Fibroblast of lung (primary cell): ENCODE results near the gene FBN1. TPM values are rescaled to one million over a fixed set of nuclear protein-coding genes. Genes with fewer than 3 reads are reported as not detected.

Experiments used
- DNase-seq, 2 donors: peaks; one replicate each; pipeline versions ENCODE4 v3.0.0 to v3.0.0-alpha.2; 2010; ENCODE audit warnings: low read depth in 2 of 2
- H2AFZ ChIP-seq: 2 replicates; pipeline ENCODE4 v1.5.1; 2012; ENCODE audit warnings: low read length, control low read depth, inconsistent platforms
- H3K27ac ChIP-seq: 2 replicates; pipeline ENCODE4 v1.5.1; 2011; ENCODE audit warnings: low read length, control low read depth; ENCODE audit not compliant: insufficient read depth
- H3K27me3 ChIP-seq: 2 replicates; pipeline ENCODE4 v1.5.1; 2011; ENCODE audit warnings: mild to moderate bottlenecking, low read length; ENCODE audit not compliant: control insufficient read depth, insufficient read depth
- H3K36me3 ChIP-seq: 2 replicates; pipeline ENCODE4 v1.5.1; 2011; ENCODE audit warnings: low read length; ENCODE audit not compliant: control insufficient read depth, insufficient read depth
- H3K4me1 ChIP-seq: 2 replicates; pipeline ENCODE4 v1.5.1; 2011; ENCODE audit warnings: low read length; ENCODE audit not compliant: control insufficient read depth, insufficient read depth; ENCODE audit errors: extremely low read depth
- H3K4me2 ChIP-seq: 2 replicates; pipeline ENCODE4 v1.5.1; 2011; ENCODE audit warnings: low read length, control low read depth; ENCODE audit not compliant: insufficient read depth; ENCODE audit errors: extremely low read depth
- H3K4me3 ChIP-seq, 4 experiments: fragments of 200-600 bp in 1 of 4; sonication (generic) in 1 of 4; replicated peaks in 1 of 4; 2 replicates each; pipeline ENCODE4 v1.5.1; 2011 to 2016; ENCODE audit warnings: low read length in 4 of 4, low read depth in 3 of 4, mild to moderate bottlenecking in 3 of 4, control low read depth in 2 of 4, inconsistent platforms in 1 of 4, mixed read lengths in 1 of 4; ENCODE audit not compliant: insufficient read depth in 1 of 4; ENCODE audit errors: control extremely low read depth in 1 of 4
- H3K79me2 ChIP-seq: 2 replicates; pipeline ENCODE4 v1.5.1; 2012; ENCODE audit warnings: mild to moderate bottlenecking, low read length, inconsistent platforms; ENCODE audit not compliant: control insufficient read depth, insufficient read depth
- H3K9ac ChIP-seq: 2 replicates; pipeline ENCODE4 v1.5.1; 2011; ENCODE audit warnings: mild to moderate bottlenecking, low read length, control low read depth; ENCODE audit not compliant: insufficient read depth
- H3K9me3 ChIP-seq: 2 replicates; pipeline ENCODE4 v1.5.1; 2012; ENCODE audit warnings: low read depth, low read length; ENCODE audit not compliant: control insufficient read depth, insufficient read depth
- H4K20me1 ChIP-seq: 2 replicates; pipeline ENCODE4 v1.5.1; 2011; ENCODE audit warnings: low read length; ENCODE audit not compliant: control insufficient read depth, insufficient read depth; ENCODE audit errors: extremely low read depth
- EZH2 ChIP-seq: IDR thresholded peaks from 2 replicates; pipeline ENCODE4 v1.5.1; 2012; ENCODE audit warnings: low read length, control low read depth, mild to moderate bottlenecking; ENCODE audit errors: missing control alignments
- polyA plus RNA-seq, 2 donors: library from polyadenylated mRNA; depleted of rRNA in 1 of 2; stranded (reverse) in 1 of 2; unstranded in 1 of 2; fragments of >200 nt; gene quantifications; 2 replicates each; pipeline ENCODE4 v1.2.1, GENCODE V29; 2011 to 2012; ENCODE audit warnings: missing spikeins in 1 of 2
- total RNA-seq: library from RNA; depleted of rRNA; stranded (reverse); fragments of >200 nt; gene quantifications from 2 replicates; pipeline ENCODE4 v1.2.1, GENCODE V29; 2014
- TF ChIP-seq, protein P1 (sequence below), 2 donors: IDR thresholded peaks in 1 of 2; conservative IDR thresholded peaks in 1 of 2; 1 replicate in 1 of 2; 2 replicates in 1 of 2; pipeline ENCODE4 v1.5.1; 2011 to 2012; ENCODE audit warnings: low read length in 2 of 2, control low read depth in 1 of 2, inconsistent platforms in 1 of 2, low read depth in 1 of 2, mild to moderate bottlenecking in 1 of 2

The FBN1 gene
- total and polyA plus RNA-seq, 2 donors (not counting 1 experiment from before 2014, with no cell fraction given), result 368 to 446 TPM

DNA sequence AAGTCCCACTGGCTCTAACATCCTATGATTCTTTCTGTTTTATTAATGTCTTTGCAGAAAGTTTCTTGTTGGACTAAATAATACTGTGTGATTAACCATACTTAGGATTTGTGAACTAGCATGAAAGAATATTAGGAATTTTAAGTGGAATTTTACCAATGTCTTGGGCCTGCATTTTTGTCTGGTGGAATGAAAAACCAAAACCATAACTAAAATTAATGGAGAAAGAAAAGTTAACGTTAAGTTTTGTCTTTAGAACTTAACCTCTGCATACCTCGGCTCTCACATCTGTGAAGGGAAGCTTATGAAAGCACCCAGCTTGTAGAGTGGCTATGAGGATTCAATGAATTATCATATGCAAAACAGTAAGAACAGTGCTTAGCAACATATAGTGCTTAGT is 6.5 kb downstream of the FBN1 start:
- Histone ChIP-seq H3K9ac (no peak overlapping the region), H3K36me3 (no peaks in the 10 kb centered on the region), H2AFZ (no peak overlapping the region), H3K27me3 (no peaks in the 10 kb centered on the region), H4K20me1 (no peaks in the 10 kb centered on the region), H3K4me2 (peak overlapping the region; percentile 25), H3K4me3 (no peak overlapping the region), H3K27ac (no peak overlapping the region), H3K79me2 (peaks cover 87% of the 10 kb centered on the region), H3K4me1 (peaks cover 8% of the 10 kb centered on the region), H3K9me3 (no peaks in the 10 kb centered on the region)
- peak in 1 of 2 donors; percentile 48 for DNase-seq
- no peak for TF ChIP-seq EZH2
- TF ChIP-seq, protein P1, sequence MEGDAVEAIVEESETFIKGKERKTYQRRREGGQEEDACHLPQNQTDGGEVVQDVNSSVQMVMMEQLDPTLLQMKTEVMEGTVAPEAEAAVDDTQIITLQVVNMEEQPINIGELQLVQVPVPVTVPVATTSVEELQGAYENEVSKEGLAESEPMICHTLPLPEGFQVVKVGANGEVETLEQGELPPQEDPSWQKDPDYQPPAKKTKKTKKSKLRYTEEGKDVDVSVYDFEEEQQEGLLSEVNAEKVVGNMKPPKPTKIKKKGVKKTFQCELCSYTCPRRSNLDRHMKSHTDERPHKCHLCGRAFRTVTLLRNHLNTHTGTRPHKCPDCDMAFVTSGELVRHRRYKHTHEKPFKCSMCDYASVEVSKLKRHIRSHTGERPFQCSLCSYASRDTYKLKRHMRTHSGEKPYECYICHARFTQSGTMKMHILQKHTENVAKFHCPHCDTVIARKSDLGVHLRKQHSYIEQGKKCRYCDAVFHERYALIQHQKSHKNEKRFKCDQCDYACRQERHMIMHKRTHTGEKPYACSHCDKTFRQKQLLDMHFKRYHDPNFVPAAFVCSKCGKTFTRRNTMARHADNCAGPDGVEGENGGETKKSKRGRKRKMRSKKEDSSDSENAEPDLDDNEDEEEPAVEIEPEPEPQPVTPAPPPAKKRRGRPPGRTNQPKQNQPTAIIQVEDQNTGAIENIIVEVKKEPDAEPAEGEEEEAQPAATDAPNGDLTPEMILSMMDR (conservative IDR thresholded peaks at IDR 0.05 in 1 of 2, IDR thresholded peaks at IDR 0.05 in 1 of 2; ENCODE audit: low read depth in 1 of 2, low read length in 2 of 2), result no peak

DNA sequence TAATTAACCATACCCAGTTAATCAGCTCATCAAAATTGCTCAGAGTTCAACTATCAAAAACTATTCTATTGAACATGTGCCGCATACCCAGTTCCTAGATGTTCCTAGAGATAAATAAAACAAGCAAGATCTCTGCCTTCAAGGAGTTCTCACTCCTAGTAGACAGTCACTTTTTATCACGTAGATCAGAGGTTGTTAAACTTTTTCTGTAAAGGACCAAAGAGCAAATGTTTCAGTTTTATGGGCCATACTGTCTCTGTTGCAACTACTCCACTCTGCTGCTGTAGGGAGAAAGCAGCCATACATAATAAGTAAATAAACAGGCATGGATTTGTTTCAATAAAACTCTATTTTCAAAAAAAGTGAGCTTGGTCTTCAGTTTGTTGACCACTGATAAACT is 7.9 kb downstream of the FBN1 start:
- Histone ChIP-seq H3K9me3 (no peaks in the 10 kb centered on the region), H3K79me2 (peaks cover 87% of the 10 kb centered on the region), H3K4me3 (no peak overlapping the region), H3K27ac (no peak overlapping the region), H3K4me2 (no peak overlapping the region), H3K9ac (no peak overlapping the region), H2AFZ (no peak overlapping the region), H3K36me3 (no peaks in the 10 kb centered on the region), H4K20me1 (no peaks in the 10 kb centered on the region), H3K27me3 (no peaks in the 10 kb centered on the region), H3K4me1 (peaks cover 16% of the 10 kb centered on the region)
- TF ChIP-seq, protein P1 (conservative IDR thresholded peaks at IDR 0.05 in 1 of 2, IDR thresholded peaks at IDR 0.05 in 1 of 2; ENCODE audit: low read depth in 1 of 2, low read length in 2 of 2), result no peak
- TF ChIP-seq EZH2, result no peak
- no peak for DNase-seq

DNA sequence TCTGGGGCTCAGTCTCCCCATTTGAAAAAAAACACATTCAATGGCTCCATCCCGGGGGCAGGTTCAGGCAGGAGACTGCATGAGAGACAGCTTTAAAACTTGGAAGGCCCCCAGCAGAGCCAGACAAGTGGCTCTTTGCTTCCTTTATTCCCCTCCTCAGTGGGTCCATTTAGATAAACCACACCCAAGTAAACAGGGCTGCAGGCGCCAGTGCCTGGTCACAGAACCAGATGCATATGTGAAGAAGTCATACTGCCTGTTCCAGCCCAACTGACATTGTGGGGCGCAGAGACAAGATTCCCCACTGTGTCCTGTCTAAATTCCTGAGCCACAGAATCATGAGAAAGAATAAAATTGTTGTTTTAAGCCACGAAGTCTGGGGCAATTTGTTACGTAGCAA is 9.0 kb downstream of the FBN1 start:
- Histone ChIP-seq H2AFZ (no peak overlapping the region), H3K9ac (no peak overlapping the region), H3K79me2 (peaks cover 84% of the 10 kb centered on the region), H3K27ac (no peak overlapping the region), H3K4me1 (peaks cover 19% of the 10 kb centered on the region), H3K4me3 (no peak overlapping the region), H3K4me2 (no peak overlapping the region), H3K9me3 (no peaks in the 10 kb centered on the region), H3K27me3 (no peaks in the 10 kb centered on the region), H3K36me3 (no peaks in the 10 kb centered on the region), H4K20me1 (no peaks in the 10 kb centered on the region)
- TF ChIP-seq EZH2, result no peak
- TF ChIP-seq, protein P1 (conservative IDR thresholded peaks at IDR 0.05 in 1 of 2, IDR thresholded peaks at IDR 0.05 in 1 of 2; ENCODE audit: low read depth in 1 of 2, low read length in 2 of 2), result no peak
- DNase-seq, result peak in 1 of 2 donors; percentile 67
